Measurements from ENCODE around the gene TRIO. TPM values are rescaled to one million over a fixed set of nuclear protein-coding genes. Genes with fewer than 3 reads are reported as not detected.
"Not testable (repeated sequence)": the region's sequence is repeated elsewhere in the genome, so short reads cannot be mapped to it uniquely, and the experiment has no call there.

Gene TRIO
- polyA plus RNA-seq, 5 donors: 67.0 to 85.2 (median 80.6) TPM

DNA sequence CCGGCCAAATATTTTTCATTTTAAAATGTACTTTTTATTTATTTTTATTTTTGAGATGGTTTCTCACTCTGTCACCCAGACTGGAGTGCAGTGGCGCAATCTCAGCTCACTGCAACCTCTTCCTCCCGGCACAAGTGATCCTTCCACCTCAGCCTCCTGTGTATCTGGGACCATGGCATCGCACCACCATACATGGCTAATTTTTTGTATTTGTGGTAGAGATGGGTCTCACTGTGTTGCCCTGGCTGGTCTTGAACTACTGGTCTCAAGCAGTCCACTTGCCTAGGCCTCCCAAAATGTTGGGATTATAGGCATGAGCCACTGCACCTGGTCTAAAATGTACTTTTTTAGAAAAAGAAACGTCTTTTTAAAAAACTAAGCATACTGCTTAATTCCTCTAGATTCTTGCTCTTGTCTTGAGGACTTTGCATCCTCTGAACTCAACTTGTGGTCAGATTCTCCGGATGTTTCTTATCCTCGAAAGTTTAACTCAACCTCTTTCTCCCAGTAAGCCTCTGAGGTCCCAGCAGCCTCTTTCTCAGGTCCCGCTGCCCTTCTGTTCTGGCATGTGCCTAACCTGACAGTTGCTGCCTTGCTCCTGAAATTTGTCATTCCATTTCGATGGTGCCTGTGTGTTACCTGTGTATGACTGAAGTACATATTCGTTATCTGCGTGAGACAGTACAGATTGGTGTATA is 63.0 kb downstream of the TRIO start:
- DNase-seq: no peak

DNA sequence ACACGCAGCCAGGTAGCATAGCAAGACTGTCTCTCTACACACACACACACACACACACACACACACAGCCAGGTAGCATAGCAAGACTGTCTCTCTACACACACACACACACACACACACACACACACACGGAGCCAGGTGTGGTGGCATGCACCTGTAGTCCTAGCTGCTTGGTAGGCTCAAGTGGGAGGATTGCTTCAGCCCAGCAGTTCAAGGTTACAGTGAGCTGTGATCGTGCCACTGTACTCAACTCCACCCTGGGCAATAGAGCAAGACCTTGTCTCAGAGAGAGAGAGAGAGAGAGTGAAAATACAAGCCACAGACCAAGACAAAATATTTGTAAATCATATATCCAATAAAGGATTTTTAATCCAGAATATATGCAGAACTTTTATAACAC is 64.3 kb downstream of the TRIO start:
- not testable (repeated sequence) for DNase-seq

DNA sequence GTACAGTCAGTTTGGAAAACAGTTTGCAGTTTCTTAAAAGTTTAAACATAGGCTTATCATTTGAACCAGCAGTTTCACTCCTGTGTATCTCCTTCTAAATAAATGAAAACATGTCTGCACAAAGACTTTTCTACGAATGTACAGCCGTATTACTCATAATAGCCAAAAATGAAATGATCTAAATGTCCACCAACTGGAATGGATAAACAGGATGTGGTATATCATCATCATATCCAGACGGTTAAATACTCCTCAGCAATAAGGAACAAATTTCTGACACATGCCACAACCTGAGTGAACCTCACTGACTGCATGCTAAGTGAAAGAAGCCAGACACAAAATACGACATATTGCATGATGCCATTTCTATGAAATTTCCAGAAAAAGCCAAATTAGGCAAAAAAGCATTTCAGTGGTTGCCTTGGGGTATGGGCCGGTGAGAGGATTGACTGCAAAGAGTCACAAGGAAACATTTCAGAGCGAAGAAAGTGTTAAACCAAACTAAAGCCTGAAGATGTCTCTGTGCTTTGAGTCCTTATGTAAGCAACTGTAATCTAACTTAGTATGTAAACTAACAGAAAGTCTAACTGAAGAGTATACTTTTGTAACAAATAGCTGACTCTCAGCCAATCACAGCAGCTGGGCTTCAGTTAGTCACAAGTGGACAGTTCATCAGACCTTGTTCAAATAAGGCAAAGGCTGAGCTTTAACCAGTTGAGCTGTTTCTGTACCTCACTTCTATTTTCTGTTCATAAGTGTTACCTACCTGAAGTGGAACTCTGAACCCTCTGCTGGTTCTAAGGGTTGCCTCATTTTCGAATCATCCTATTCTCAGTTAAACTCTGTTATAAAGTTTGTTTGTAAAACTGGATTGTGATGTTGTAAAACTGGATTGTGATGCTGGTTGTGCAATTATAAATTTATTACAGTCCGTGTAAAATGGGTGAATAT is 65.2 kb downstream of the TRIO start:
- peak; percentile 44 to 55 for DNase-seq

DNA sequence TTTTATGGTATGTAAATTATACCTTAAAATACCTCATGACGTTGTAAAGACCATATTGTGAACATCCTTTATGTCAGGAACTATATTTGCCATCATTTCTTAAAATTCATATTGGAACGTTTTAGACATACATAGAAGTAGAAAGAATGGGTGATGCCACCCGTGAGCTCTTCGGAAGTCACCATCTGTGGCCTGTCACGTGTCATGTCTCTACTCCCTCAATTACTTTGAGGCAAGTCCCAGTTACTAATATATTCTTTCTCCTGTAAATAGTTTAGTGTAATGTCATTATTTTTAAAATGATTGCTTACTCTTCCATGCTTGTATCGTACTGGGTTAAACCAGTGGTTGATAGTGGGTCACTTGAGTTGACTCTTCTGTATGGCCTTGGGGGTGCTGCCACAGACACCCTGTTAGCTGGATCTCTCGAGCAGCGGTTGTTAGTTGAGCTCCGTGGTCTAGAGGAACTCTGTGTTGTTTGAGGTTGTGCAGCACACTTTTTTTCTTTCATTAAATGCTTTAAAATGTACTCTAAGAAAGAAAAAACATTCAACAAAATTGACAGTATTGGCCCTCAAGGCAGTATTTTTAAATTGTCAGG is 66.2 kb downstream of the TRIO start:
- DNase-seq: no peak

DNA sequence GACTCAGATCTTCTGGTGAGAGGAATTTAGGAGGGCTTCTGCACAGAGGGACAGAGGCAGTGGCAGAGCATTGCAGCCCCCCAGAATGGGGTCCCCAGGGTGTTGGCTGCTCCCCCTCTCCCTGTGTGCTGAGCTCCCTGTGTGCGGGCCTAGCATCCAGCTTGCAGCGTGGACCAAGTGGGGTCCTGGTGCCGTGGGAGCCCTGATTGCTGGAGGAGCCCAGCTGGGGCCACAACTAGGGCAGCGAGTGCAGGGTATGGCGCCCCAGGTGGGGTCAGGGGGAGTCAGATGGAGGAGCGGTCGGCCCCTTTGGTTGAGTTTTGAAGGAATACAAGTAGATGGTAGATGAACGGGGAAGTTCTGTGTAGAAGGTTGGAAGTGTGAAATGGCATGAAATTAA is 66.7 kb downstream of the TRIO start:
- no peak for DNase-seq

DNA sequence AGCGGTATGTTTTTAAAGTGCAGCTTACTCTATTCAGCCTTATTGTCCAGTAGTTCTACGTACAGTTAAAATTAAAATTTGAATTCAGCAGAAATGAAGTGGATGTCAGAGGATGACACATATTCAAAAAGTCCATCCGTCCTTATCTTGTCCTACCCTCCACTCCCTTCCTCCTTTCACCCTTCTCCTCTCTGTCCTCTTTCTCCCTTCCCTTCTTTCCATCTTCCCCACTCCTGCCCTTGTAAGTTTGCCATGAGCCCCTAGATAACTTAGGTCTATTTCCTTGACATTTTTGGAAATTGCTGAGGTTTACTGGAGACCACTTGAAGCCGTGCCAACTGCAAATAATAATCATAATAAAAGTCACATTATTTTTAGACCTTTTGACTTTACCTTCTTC is 67.6 kb downstream of the TRIO start:
- DNase-seq: no peak

DNA sequence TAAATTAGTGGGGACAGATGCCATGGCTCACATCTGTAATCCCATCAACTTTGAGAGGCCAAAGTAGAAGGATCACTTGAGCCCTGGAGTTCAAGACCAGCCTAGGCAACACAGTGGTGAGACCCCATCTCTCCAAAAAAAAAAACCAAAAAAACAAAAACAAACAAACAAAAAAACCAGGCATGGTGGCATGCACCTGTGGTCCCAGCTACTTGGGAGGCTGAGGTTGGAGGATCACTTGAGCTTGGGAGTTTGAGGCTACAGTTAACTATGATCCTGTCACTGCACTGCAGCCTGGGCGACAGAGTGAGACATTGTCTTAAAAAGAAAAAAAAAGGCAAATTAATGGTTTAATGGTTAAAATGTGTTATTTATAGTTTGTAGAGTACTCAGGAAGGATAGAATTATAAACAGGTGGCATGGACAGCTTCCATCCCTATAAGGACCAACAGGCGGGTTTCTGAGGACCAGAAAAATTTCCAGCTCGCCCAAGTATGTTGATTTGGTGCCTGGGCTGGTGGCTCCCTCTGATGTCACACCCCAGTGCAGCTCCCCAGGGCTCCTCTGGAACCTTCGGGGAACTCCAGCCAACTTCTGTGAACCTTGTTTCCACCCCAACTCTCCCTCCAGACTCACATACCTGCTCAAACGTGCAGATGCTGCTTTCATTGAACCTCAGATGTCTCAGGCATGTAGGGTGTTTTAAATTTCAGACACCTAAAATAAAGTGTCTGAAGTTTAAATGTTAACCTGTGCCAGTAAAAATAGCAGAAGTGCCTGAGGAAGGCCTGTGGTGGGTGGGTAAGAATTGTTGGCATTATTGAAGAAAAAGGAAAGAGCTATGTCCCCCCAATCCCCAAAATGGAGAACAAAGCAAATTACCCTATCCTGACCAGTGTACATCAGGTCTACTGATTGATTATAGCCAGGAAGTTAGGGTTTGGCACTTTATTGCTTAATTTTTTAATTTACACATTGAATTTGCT is 69.0 kb downstream of the TRIO start:
- DNase-seq: no peak

DNA sequence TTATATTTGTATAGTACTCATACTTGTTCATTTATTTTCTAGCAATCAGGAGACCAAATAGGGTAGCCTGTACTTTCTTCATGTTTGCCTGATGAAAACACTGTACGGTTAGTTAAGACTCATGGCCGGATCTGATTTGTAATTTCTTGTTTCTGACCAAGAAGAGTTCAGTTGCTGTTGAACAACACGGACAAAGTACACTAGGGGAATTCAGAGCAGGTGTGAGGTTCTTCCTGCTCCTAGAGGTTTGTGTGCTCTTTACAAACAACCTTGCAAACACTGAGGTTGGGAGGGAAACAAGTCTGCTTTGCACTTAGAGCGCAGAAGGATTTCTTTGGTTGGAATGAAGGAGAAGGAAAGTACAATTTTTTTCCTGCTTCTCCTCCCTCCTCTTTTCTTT is 69.7 kb downstream of the TRIO start:
- no peak for DNase-seq

DNA sequence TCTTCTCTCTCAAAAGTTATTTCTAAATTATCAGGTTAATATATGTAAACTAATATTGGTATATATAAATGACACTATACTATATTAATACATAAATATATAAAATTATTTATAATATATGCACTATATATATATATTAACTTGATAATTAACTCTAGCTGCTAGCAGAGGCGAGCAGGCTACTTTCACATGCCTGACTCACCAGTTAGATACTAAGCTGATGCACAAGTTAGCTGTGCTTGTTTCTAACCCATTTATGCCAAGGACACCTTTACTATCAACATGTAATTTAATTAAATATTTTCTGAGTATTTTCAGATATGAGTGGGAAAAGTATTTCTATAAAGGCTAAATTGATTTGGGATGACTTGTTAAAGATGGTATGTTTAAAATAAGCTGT is 70.1 kb downstream of the TRIO start:
- no peak for DNase-seq

DNA sequence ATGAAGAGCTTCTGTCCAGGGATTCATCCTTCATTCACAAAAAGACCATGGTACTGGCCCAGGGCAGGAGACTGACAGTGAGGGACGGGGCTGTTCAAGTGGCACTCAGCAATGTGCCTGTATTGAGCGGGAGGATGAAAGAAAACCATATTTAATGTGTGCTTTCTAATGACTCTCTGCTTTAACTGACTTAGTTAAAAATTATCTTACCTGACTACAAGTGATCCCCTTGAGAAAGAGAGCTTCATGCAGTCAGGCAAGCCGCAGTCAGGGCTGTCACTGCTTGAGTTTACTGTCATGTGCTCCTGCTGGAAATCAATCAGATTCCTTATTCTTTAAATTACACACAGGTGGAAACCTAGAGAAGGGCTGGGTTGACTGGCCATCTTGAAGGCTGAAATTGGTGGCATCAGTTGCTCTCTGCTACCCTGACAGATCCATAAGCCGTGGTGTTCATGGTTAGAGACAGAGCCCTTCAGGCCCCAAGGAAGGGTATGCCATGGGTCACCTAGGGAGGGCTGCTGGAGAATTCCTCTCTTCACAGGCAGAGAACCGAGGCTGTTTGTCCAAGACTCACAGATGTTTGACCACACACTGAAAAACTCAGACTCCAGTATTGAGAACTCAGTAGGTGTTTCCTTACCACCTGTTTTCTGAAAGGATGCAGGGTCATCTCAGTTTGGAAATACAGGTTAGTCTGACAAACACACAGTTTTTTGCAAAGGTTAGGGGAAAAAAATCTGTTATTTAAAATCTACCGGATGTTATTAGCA is 70.9 kb downstream of the TRIO start:
- DNase-seq: no peak

DNA sequence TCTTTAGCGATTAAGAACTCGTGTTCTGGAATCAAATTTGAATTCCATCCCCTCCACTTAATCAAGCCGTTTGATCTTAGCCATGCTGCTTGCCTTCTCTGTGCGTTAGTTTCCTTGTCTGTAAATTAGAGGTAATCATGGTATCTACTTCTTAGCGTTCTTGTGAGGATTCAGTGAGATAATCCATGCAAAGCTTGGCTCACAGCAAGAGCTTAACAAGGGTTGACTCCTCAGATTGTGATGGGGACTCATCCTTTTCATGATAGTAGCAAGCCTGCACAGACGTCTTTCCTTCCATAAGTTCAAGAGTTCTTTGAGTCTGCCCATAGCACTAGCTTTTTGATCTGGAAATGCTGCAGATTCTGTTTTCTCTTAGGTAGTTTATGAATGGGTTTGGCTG is 72.8 kb downstream of the TRIO start:
- no peak for DNase-seq

DNA sequence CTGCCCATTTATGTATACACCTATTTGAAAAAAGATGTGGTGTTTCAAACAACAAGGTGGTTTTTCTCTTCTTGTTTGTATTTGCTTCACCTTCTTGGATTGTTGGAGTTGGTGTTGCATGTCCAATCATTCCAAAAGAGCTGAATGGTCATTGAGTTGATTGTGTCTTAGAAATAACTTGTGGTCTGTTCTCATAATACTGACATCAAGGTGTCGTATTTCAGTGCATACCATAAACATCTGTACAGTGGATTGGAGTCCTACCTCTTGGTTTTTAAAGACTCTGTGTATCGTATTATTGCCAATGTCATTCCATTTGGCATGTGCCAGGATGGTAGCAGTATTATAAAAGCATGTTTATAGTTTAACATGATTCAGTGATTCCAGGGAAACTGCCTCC is 73.2 kb downstream of the TRIO start:
- DNase-seq: no peak

DNA sequence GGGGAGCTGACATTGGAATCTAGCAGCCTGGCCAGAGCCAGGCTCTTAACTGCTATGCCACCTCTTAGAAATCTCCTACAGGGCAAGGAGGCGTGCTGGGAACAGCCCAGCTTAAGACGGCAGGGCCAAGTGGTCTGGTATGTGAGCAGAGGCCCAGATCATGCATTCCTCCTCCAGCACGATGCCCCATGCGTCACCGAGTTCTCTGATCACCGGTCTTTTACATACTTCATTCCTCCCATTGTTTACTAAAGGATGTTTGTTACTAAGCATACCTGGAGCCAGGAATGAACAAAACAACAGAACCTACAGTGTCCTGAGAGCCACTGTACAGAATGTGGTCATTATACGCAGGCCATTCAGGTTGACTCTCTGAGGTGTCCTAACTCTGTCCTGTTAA is 73.8 kb downstream of the TRIO start:
- DNase-seq: no peak

DNA sequence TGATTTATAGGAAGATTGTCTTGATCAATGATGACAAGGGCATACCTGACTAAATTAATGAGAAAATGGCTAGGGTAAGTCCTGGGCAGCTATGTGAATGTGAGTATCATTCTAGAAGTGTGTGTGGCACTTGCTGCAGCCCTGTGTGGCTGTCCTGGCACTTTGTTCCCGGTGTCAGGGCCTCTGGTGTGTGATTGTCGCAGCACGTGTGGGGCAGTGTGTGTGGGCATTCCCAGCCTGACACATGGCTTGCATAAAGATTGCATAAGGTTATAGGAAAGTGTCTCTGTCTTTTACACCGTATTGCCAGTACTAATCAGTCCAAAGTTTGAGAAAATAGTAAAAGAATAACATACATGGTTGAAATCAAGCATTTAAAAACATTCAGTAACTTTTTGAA is 74.4 kb downstream of the TRIO start:
- no peak for DNase-seq

DNA sequence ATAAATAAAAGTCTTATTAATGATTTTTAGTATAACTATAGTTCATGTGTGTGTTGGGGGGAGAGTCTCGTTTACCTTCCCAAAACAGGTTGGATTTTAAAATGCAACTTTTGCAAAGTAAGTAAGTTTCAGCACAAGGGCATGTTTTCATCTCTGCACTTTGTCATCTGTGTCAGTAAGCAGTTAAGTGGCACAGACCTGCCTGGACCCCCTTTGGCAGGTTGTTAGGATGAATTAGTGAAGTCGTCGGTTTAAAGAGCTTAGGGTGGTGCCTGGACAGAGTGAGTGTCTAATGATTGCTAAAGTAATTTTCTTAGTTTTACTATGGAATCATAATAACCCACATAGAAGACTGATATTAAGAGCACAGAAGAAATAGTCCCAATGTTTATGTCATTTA is 74.9 kb downstream of the TRIO start:
- no peak for DNase-seq

DNA sequence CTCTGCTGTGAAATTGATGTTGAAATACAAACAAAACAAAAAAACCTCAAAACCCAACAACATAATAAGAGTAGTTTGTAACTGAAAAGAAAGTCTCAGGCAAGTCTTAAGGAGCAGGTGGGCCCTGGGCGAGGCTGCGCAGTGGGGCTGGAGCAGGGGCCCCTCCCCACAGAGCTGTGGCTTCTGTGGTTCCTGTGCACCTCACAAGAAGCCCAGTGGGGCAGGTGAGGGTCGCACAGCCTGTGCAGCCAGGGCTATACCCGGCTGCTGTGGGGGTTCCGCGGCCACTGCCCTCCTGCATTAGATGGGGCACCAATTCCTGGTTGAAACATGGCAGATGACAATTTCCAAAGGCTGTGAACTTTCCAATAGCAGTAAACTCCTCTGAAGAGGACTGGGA is 75.3 kb downstream of the TRIO start:
- DNase-seq: no peak

DNA sequence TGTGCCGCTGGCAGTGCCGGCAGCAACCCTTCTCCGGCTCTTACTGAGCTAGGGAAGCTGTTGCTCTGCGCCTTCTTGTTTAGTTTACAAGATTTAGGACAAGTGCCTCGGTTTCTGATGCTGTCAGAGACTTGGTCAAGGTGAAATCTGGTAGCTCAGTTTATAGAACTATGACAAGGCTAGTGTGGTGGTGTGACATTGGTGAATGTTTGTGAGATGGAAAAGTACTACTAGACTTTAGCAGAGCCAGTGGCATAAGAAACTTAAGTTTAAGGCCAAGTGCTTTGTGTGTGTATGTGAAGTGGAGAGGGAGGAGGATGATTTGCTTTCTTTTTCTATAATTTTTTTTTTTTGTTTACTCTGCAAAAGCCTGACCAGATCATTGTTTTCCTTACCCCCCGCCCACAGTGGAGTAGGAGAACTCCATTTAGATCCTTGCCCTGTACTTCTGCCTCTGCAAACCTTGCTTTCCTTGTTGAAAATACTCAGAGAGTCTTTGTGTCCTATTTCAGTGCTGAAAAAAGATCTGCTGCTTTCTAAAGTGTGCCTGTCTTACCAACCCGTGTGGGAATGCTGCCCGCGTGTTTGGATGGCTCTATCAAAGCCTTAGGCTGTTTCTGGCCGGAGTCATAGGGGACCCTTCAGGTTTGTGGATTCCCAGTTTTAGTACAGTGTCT is 75.9 kb downstream of the TRIO start:
- no peak for DNase-seq

DNA sequence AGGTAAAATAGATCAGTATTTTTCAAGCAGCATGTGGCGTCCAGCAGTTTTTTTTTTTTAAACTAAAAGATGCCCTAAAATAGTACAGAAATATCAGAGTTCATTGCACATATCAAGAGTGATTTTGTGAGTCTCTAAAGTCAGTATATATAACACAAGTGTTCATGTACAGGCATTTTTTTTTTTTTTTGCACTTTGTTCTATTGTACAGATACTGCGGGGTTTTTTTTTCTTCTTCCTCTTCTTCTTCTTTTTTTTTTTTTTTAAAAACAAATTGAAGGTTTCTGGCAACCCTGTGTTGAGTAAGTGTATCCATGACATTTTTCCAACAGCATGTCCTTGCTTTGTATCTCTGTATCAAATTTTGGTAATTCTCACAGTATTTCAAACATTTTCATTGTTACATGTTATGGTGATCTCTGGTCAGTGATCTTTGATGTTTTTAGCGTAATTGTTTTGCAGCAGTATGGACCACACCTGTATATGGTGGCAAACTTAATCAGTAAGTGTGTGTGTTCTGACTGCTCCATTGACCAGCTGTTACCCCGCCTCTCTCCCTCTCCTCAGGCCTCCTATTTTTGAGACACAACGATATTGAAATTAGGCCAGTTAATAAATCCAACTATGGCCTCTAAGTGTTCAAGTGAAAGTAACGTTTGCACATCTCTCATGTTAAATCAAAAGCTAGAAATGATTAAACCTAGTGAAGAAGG is 76.8 kb downstream of the TRIO start:
- DNase-seq: no peak

DNA sequence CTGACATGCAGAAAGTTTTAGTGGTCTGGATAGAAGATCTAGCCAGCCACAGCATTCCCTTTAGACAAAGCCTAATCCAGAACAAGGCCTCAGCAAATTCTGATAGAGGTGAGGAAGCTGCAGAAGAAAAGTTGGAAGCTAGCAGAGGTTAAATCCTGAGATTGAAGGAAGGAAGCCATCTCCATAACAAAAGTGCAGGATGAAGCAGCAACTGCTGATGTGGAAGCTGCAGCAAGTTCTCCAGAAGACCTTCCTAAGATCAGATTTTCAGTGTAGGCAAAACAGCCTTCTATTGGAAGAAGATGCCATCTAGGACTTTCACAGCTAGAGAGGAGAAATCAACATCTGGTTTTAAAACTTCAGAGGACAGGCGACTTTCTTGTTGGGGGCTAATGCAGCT is 77.5 kb downstream of the TRIO start:
- DNase-seq: no peak

DNA sequence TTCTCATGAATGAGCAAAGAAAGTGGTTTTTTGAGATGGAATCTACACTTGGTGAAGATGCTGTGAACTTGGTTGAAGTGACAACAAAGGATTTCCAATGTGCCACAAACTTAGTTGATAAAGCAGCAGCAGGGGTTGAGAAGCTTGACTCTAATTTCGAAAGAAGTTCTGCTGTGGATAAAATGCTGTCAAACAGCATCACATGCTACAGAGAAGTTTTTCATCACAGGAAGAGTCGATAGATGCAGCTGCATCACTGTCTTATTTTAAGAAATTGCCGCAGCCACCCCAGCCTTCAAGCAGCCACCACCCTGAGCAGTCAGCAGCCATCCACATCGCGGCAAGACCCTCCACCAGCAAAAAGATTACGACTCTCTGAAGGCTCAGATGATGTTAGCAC is 78.6 kb downstream of the TRIO start:
- DNase-seq: no peak

Data from right lung (tissue), 5 donors.